HL-60/S4 treated with phorbol 12-myristate 13-acetate at 8.2 ng/mL for 4 days and 3 days (cell line): ENCODE data around the gene FAM133A.

Source experiments
- in situ Hi-C: fragments of 300-500 bp; cut with MboI; formaldehyde crosslinking; loops from 2 replicates; pipeline ENCODE4 v1.15.0; 2022; ENCODE audit warnings: low sequenced_read_pairs

FAM133A gene

DNA sequence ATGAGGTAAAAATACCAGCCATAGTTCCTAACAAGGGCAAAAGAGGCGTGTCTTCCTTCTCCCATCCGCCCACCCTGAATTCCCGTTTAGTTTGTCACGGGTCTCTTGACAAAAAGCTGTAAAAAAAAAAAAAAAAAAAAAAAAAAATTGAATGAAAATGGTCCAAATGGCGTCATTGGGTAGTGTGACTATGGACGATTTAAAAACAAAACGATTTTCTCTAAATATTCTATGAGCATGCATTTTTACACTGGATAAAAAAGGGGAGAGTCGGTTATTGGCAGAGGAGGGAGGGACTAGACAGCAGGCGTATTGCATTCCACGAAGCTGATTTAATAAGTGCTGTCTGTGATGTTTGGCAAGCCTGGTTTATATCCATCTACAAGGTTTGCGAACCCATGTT is at the start of gene FAM133A:
TSS of gene FAM133A (plus strand) at position 338 of the 403 bp plus-strand sequence. CDS start 35,214 bp downstream, outside the sequence.
- in situ Hi-C loops = no loop called here

DNA sequence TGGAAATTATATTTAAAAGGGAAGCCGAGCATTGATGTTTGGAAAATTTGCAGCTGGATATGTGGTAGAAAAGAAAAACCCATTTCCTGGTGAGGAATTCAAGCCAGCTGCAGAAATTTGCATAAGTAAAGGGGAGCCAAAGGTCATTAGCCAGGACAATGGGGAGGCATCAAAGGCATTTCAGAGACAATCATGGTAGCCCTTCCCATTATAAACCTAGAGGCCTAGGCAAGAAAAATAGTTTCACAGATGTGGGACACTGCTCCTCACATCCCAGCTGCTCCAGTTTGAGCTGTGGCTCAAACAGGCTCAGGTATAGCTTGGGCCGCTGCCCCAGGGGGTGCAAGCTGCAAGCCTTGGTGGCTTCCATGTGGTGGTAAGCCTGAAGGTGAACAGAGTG is 36.4 kb upstream of the FAM133A start:
- in situ Hi-C loops = no loop called here

DNA sequence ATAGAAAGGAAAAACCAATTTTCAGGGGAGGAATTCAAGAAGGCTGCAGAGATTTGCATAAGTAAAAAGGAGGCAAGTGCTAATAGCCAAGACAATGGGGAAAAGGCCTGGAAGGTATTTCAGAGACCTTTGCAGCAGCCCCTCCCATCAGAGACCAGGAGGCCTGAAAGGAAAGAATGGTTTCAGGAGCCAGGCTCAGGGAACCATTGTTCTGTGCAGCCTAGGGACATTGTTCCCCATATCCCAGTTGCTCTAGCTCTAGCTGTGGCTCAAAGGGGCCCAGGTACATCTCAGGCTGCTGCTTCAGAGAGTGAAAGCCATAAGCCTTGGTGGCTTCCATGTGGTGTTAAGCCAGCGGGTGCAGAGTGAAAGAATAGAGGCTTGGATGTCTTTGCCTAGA is 24.6 kb upstream of the FAM133A start:
- in situ Hi-C loops = no loop called here

DNA sequence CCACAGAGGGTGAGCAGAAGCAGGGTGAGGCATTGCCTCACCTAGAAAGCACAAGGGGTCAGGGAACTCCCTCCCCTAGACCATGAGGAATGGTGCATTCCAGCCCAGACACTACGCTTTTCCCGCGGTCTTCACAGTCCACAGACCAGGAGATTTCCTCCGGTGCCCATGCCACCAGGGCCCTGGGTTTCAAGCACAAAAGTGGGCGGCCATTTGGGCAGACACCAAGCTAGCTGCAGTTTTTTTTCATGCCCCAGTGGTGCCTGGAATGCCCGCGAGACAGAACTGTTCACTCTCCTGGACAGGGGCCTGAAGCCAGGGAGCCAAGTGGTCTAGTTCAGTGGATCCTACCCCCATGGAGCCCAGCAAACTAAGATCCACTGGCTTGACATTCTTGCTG is 13.4 kb upstream of the FAM133A start:
- in situ Hi-C loops = no loop called here

DNA sequence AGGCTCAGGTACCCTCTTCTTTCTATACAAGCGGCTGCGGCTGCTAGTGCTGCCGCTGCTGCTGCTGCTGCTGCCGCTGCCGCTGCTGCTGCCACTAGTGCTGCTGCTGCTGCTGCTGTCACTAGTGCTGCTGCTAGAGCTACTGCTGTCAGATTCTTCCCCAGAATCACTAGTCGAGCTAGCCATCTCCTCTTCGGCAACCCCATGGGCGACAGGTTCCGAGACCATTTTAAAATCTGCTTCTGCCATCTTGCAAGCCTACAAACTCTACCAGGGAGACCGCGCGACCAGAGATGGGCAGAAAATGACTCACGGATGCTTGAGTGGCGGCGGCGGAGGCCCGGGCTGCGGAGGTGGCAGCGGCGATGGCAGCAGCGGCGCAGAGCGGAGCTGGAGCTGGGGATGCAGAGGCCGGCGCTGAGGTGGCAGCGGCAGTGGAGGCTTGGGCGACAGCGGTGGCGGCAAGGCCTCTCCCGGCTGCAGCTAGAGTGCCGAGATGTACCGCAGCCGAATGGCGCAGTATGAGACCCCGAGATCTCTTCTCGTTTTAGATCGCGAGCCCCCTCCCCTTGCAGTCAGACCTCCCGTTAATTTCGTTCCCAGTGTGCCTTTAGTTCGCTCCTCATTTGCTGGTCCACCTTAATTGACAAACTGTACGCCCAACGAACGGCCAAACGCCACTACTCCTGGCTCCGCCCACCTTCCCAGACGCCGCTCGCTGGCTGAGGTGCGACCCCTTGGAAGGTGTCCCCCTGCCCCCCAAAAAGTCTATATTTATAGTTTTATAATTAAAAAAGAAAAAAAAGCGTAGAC is 744 bp upstream of the FAM133A start, which contains the start of gene NAP1L3:
TSS of gene NAP1L3 (minus strand) at position 523 of the 813 bp plus-strand sequence. CDS start at position 249, 274 bp downstream.
- in situ Hi-C loops = no loop called here

DNA sequence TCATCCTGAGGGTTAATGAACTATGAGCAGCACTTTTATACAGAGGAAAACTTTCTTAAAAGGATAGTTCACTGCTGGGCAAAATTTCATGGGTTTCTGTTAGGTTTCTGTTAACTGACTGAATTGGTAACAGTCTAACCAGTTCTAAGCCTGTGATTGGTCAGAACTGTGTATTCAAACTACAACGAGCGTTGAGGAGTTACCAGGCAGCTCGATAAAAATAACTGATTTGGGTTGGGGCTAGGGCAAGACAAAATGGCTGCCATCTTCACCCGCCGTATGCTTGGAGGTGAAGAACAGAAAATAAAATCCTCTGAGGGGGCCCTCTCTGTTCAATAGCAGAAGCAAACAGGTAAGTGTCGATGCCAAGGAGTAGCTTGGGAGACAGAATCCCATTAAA is 22.0 kb downstream of the FAM133A start:
- in situ Hi-C loops = no loop called here

DNA sequence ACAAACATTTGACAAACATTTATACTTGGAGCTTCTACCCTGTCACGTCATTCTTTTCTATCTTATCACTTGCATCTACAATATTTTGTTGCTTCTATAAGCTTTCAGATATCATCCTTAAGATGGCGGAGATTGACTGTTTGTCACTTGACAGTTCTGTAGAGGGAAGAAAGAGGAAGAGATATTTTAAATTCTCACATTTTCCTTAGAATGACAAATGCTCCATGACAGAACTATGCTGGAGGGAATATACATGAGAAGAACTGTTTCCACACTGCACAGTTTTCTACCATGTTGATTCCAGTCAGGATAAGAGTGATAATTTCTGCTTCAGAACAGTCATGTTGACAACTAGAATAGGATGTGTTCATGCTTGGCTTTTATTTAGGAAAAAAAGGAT is 29.7 kb downstream of the FAM133A start:
- in situ Hi-C loops = no loop called here

DNA sequence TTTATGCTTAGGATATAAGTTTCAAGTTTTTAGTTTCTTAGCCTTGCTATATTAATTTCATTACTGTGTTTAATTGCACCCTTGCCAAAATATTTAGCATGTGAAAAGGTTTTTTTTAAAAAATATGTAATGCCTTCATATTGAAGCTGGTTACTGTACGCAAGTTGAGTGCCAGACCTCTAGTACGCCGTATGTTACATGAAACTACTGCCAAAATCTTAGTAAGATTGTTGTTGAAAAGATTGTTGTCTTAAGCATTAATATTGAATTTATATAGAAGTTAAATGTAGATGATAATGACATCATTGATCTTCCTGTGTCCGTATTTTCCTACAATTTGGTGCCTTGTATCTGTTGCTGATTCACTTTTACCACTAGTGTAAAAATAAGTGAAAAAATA is 37.1 kb downstream of the FAM133A start:
- in situ Hi-C loops = no loop called here

DNA sequence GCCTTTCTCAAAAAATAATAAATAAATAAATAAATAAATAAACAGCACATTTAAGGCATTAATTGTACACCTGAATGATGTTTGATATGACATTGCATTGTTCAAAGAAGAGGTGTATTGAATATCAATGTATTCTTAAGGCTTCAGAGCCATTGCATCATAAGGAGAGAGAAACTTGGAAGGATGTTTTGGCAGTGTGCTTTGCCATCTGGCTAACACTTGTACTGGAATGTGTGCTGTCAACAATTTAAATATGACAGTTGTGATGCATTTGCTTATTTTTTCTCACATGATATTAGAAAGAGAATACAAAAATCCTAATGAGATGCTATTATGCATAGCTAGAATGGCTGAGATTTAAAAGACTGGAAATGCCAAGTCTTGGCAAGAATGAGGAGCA is 67.8 kb downstream of the FAM133A start:
- in situ Hi-C loops = no loop called here

DNA sequence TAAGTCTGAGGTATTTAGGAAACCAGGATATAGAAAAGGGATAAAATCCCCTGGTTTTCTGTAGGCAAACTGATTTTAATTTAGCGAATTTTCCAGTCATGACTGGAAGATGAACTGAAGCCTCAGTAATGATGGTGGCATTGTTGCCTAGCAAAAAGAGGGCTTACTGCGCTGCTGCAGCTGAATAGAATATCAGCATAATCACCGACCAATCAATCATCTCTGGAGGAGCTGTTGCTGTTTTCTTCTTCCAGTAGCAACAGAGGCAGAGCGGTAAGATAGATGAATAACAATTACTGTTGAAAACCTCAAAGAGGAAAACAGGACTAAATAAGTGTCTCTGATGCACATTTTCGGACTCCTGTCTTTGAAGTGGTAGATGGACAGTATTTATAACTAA is 86.2 kb downstream of the FAM133A start:
- in situ Hi-C loops = no loop called here
